Lung (tissue), 12 donors: ENCODE results near the gene ZCCHC2. TPM values are rescaled to one million over a fixed set of nuclear protein-coding genes. Genes with fewer than 3 reads are reported as not detected.

Experiments
- ATAC-seq: fragments of 200-7000 bp; cut with Tn5 transposase; one replicate; pipeline ENCODE4 v1.9.1; 2020; ENCODE audit warnings: moderate number of reproducible peaks; ENCODE audit not compliant: insufficient read depth, low FRiP score
- DNase-seq, 3 donors: peaks; one replicate each; pipeline ENCODE4 v3.0.0-alpha.2; 2013 to 2017
- H3K27ac ChIP-seq, 2 donors: one replicate each; pipeline ENCODE4 v1.5.1; 2013; ENCODE audit warnings: mild to moderate bottlenecking in 2 of 2, moderate library complexity in 2 of 2, control low read depth in 1 of 2, inconsistent platforms in 1 of 2, low read depth in 1 of 2, low read length in 1 of 2
- H3K27me3 ChIP-seq, 3 donors: one replicate each; pipeline ENCODE4 v1.5.1; 2013; ENCODE audit warnings: low read length in 2 of 3; ENCODE audit not compliant: control insufficient read depth in 3 of 3, insufficient read depth in 3 of 3
- H3K36me3 ChIP-seq, 4 donors: one replicate each; pipeline ENCODE4 v1.5.1; 2013; ENCODE audit warnings: low read length in 4 of 4, mild to moderate bottlenecking in 1 of 4, moderate library complexity in 1 of 4; ENCODE audit not compliant: control insufficient read depth in 4 of 4, insufficient read depth in 4 of 4
- H3K4me1 ChIP-seq, 5 donors: one replicate each; pipeline ENCODE4 v1.5.1; 2013; ENCODE audit warnings: low read length in 5 of 5, mild to moderate bottlenecking in 2 of 5, moderate library complexity in 1 of 5; ENCODE audit not compliant: control insufficient read depth in 5 of 5, insufficient read depth in 5 of 5
- H3K4me3 ChIP-seq: one replicate; pipeline ENCODE4 v1.5.1; 2013; ENCODE audit warnings: mild to moderate bottlenecking, control low read depth, moderate library complexity
- H3K9ac ChIP-seq, 2 donors: one replicate each; pipeline ENCODE4 v1.5.1; 2013; ENCODE audit warnings: low read length in 2 of 2, control low read depth in 1 of 2; ENCODE audit not compliant: insufficient read depth in 1 of 2
- H3K9me3 ChIP-seq, 4 donors: one replicate each; pipeline ENCODE4 v1.5.1; 2013; ENCODE audit warnings: low read length in 3 of 4, mild to moderate bottlenecking in 1 of 4, moderate library complexity in 1 of 4; ENCODE audit not compliant: control insufficient read depth in 4 of 4, insufficient read depth in 3 of 4
- CTCF ChIP-seq: IDR thresholded peaks from 2 replicates; pipeline ENCODE4 v1.5.1; 2012; ENCODE audit warnings: mild to moderate bottlenecking; ENCODE audit errors: control extremely low read depth, extremely low read depth
- WGBS, 2 donors: extraction: QIAGEN DNeasy Blood & Tissue Kit; methylation state at CpG; one replicate each; pipeline ENCODE4 v1.1.7; 2013; 5-methylcytosine and 5-hydroxymethylcytosine counted together
- polyA plus RNA-seq, 2 donors: library from polyadenylated mRNA; stranded (reverse); fragments of 200-250 nt; gene quantifications; one replicate each; pipeline ENCODE4 v1.2.1, GENCODE V29; 2013
- total RNA-seq, 2 donors: library from RNA; depleted of rRNA in 1 of 2; stranded (reverse); fragments of >200 nt in 1 of 2; gene quantifications; one replicate each; pipeline ENCODE4 v1.2.1, GENCODE V29; 2014 to 2021
- donor health status: control.
- donor health status: control.
- donor health status: Bipolar disorder and iron deficiency.
- donor health status: healthy.
- donor health status: DM: yes; HTN: yes; CAD: no.

The ZCCHC2 gene
- total and polyA plus RNA-seq, 4 donors, result 9.3 to 33.9 (median 18.6) TPM

- H3K27ac ChIP-seq, result no peak overlapping the region
- H3K27me3 ChIP-seq, result peaks cover 1 to 14% (median 3%) of the 10 kb centered on the region in 3 donors
- no peak for DNase-seq
- ATAC-seq, result no peak
- no peaks in the 10 kb centered on the region for H3K36me3 ChIP-seq
- H3K9me3 ChIP-seq, result no peaks in the 10 kb centered on the region
- H3K4me3 ChIP-seq, result no peak overlapping the region
- TF ChIP-seq CTCF, result no peak
- H3K4me1 ChIP-seq, result peaks cover 0 to 7% (median 0%) of the 10 kb centered on the region in 5 donors
- H3K9ac ChIP-seq, result no peak overlapping the region
- 90 to 96% methylated on average over 12 of the region's 12 CpGs for WGBS, 2 donors
Measured at GRCh38 chr18:62605685-62606084, 82.9 kb downstream of the ZCCHC2 start.

GRCh38 chr18:62606106-62606505, 83.3 kb downstream of the ZCCHC2 start:
- H3K4me3 ChIP-seq, result no peak overlapping the region
- no peaks in the 10 kb centered on the region for H3K36me3 ChIP-seq
- H3K9ac ChIP-seq, result no peak overlapping the region
- DNase-seq (no peak), ATAC-seq (no peak)
- H3K27ac ChIP-seq, result no peak overlapping the region
- H3K4me1 ChIP-seq, result peaks cover 0 to 11% (median 2%) of the 10 kb centered on the region in 5 donors
- peaks cover 3 to 19% (median 3%) of the 10 kb centered on the region in 3 donors for H3K27me3 ChIP-seq
- TF ChIP-seq CTCF, result no peak
- WGBS, 2 donors, result 93 to 94% methylated on average over 3 of the region's 3 CpGs
- no peaks in the 10 kb centered on the region for H3K9me3 ChIP-seq

- no peak for TF ChIP-seq CTCF
- WGBS, 2 donors, result 82 to 92% methylated on average over 13 of the region's 13 CpGs
Measured at GRCh38 chr18:62607302-62607701, 84.5 kb downstream of the ZCCHC2 start.

More at GRCh38 chr18:62607302-62607701, 84.5 kb downstream of the ZCCHC2 start:
- Histone ChIP-seq H3K27me3 (peaks cover 3 to 23% (median 6%) of the 10 kb centered on the region in 3 donors), H3K36me3 (no peaks in the 10 kb centered on the region), H3K27ac (no peak overlapping the region), H3K9me3 (no peaks in the 10 kb centered on the region), H3K4me3 (no peak overlapping the region), H3K9ac (no peak overlapping the region), H3K4me1 (peaks cover 0 to 17% (median 5%) of the 10 kb centered on the region in 5 donors)
- ATAC-seq (no peak), DNase-seq (no peak)
